ENCODE measurements around the gene C2CD4C. TPM values are rescaled to one million over a fixed set of nuclear protein-coding genes. Genes with fewer than 3 reads are reported as not detected.

Gene C2CD4C
- polyA plus RNA-seq, 3 donors, result not detected

DNA sequence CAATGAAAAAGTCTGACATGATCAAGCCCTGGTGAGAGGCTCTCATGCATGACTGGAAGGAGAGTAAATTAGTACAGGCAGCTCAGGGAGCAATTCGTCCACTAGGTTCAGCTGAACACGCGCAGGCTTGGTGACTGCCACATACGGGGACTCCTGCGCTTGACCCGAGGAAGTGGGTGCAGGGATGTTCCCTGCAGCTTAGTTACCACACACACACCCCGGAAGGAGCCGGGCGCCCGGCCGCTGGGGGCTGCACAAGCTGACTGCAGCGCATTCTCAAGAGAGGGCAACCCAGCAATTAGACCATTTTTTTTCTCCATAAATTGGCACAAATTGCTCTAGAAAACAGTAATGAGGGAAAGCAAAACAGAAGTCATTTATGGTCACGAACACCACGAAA, 41.4 kb downstream of the C2CD4C start:
- Mint-ChIP-seq H3K9me3 (peaks cover 0 to 3% (median 2%) of the 10 kb centered on the region in 7 donors), H3K4me3 (no peak overlapping the region), H3K27me3 (ENCODE audit: low read depth in 3 of 3) (peaks cover 9 to 19% (median 17%) of the 10 kb centered on the region in 3 donors), H3K4me1 (peaks cover 2% of the 10 kb centered on the region), H3K36me3 (no peaks in the 10 kb centered on the region), H3K27ac (peak overlapping the region in 1 of 7 donors; percentile 18)
- no peaks in the 10 kb centered on the region for H3K27me3 ChIP-seq (ENCODE audit: control insufficient read depth in 2 of 2, insufficient read depth in 2 of 2, low read length in 2 of 2)
- H4K20me1 ChIP-seq (ENCODE audit: insufficient read depth, low read length), result no peaks in the 10 kb centered on the region
- no peak overlapping the region for H3K4me2 ChIP-seq (replicated peaks; ENCODE audit: extremely low read depth, low read length, poor library complexity, severe bottlenecking)
- no peaks in the 10 kb centered on the region for H3K9me3 ChIP-seq (replicated peaks in 1 of 2; ENCODE audit: control insufficient read depth in 1 of 2, insufficient read depth in 1 of 2, low read length in 2 of 2)
- no peak overlapping the region for H3K27ac ChIP-seq (ENCODE audit: low read depth in 1 of 2, low read length in 2 of 2)
- no peak overlapping the region for H3K4me3 ChIP-seq (replicated peaks in 1 of 3; ENCODE audit: low read depth in 2 of 3, low read length in 3 of 3)
- TF ChIP-seq, protein P1, sequence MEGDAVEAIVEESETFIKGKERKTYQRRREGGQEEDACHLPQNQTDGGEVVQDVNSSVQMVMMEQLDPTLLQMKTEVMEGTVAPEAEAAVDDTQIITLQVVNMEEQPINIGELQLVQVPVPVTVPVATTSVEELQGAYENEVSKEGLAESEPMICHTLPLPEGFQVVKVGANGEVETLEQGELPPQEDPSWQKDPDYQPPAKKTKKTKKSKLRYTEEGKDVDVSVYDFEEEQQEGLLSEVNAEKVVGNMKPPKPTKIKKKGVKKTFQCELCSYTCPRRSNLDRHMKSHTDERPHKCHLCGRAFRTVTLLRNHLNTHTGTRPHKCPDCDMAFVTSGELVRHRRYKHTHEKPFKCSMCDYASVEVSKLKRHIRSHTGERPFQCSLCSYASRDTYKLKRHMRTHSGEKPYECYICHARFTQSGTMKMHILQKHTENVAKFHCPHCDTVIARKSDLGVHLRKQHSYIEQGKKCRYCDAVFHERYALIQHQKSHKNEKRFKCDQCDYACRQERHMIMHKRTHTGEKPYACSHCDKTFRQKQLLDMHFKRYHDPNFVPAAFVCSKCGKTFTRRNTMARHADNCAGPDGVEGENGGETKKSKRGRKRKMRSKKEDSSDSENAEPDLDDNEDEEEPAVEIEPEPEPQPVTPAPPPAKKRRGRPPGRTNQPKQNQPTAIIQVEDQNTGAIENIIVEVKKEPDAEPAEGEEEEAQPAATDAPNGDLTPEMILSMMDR (IDR thresholded peaks at IDR 0.05), result no peak
- WGBS (ENCODE audit: insufficient coverage), result 84% methylated on average over 9 of the region's 14 CpGs
- H3K36me3 ChIP-seq (replicated peaks in 1 of 2; ENCODE audit: control insufficient read depth in 1 of 2, insufficient read depth in 2 of 2, low read length in 2 of 2), result no peaks in the 10 kb centered on the region
- no peaks in the 10 kb centered on the region for H3K4me1 ChIP-seq (ENCODE audit: control insufficient read depth in 1 of 2, insufficient read depth in 2 of 2, low read length in 2 of 2)
- no peak overlapping the region for H2AFZ ChIP-seq (ENCODE audit: insufficient read depth, low read depth, low read length, poor library complexity, severe bottlenecking)
- DNase-seq, result no peak
- intact Hi-C loops (cut with micrococcal nuclease), result no loop called here
- no peaks in the 10 kb centered on the region for H3K79me2 ChIP-seq (ENCODE audit: insufficient read depth, low read length)
- no peak overlapping the region for H3K9ac ChIP-seq (ENCODE audit: insufficient read depth, low read length, poor library complexity, severe bottlenecking)

DNA sequence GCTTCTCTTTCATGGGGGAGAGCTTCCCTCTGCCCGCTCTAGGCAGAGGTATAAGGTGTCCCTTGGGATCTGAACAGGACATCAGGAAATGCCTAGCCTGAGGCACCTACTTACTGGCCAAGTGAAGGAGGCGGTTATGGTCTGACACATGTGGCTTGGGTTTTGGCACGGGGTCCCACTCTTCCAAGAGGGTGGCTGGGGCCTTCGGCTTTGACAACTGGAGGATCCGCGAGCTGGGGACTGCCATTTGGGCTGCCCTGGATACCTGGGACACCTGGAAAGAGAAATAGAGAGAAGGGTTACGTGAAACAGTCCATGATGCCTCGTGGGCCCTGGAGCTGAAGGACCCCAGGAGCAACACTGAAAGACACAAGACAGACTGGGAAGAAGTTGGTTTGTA, 42.0 kb downstream of the C2CD4C start:
- Mint-ChIP-seq H3K4me3 (no peak overlapping the region), H3K4me1 (peaks cover 2% of the 10 kb centered on the region), H3K27ac (no peak overlapping the region), H3K27me3 (ENCODE audit: low read depth in 3 of 3) (peaks cover 7 to 18% (median 15%) of the 10 kb centered on the region in 3 donors), H3K9me3 (peaks cover 0 to 5% (median 3%) of the 10 kb centered on the region in 7 donors), H3K36me3 (no peaks in the 10 kb centered on the region)
- intact Hi-C loops (cut with micrococcal nuclease), result no loop called here
- WGBS (ENCODE audit: insufficient coverage), result 97% methylated on average over 8 of the region's 8 CpGs
- Histone ChIP-seq H3K79me2 (ENCODE audit: insufficient read depth, low read length) (no peaks in the 10 kb centered on the region), H3K9me3 (replicated peaks in 1 of 2; ENCODE audit: control insufficient read depth in 1 of 2, insufficient read depth in 1 of 2, low read length in 2 of 2) (no peaks in the 10 kb centered on the region), H3K4me3 (replicated peaks in 1 of 3; ENCODE audit: low read depth in 2 of 3, low read length in 3 of 3) (no peak overlapping the region), H3K27ac (ENCODE audit: low read depth in 1 of 2, low read length in 2 of 2) (no peak overlapping the region), H3K4me2 (replicated peaks; ENCODE audit: extremely low read depth, low read length, poor library complexity, severe bottlenecking) (no peak overlapping the region), H2AFZ (ENCODE audit: insufficient read depth, low read depth, low read length, poor library complexity, severe bottlenecking) (no peak overlapping the region), H3K4me1 (ENCODE audit: control insufficient read depth in 1 of 2, insufficient read depth in 2 of 2, low read length in 2 of 2) (no peaks in the 10 kb centered on the region), H3K36me3 (replicated peaks in 1 of 2; ENCODE audit: control insufficient read depth in 1 of 2, insufficient read depth in 2 of 2, low read length in 2 of 2) (no peaks in the 10 kb centered on the region), H4K20me1 (ENCODE audit: insufficient read depth, low read length) (no peaks in the 10 kb centered on the region), H3K27me3 (ENCODE audit: control insufficient read depth in 2 of 2, insufficient read depth in 2 of 2, low read length in 2 of 2) (no peaks in the 10 kb centered on the region), H3K9ac (ENCODE audit: insufficient read depth, low read length, poor library complexity, severe bottlenecking) (no peak overlapping the region)
- DNase-seq, result no peak
- TF ChIP-seq, protein P1 (IDR thresholded peaks at IDR 0.05), result no peak

Data from CD14-positive monocyte (primary cell).